Left forelimb (tissue), 1 donor: ENCODE measurements around the gene NPSR1.
"Not testable (repeated sequence)": the region's sequence is repeated elsewhere in the genome, so short reads cannot be mapped to it uniquely, and the experiment has no call there.

ENCODE experiments used
- DNase-seq: peaks from one replicate; pipeline ENCODE4 v3.0.0-alpha.2; 2018; ENCODE audit warnings: low spot score

NPSR1 gene

DNA sequence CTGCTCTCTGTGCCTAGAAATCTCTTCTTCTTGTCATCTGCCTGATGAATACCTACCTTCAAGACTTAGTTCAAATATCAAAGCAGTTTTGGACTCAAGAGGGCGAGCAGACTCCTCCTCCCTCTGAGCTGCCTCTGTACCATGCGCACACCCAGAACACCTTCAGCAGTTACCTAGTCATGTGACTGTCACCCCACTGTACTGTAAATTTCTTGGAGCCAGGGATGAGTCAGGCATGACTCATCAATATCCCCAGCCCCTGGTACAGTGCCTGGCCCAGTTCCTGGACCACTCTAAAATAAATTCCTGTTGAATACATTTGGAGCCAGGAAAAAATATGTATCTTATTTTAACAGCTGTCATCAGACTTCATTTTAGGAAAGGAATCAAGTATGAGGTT, 212.0 kb downstream of the NPSR1 start:
- DNase-seq: not testable (repeated sequence)

DNA sequence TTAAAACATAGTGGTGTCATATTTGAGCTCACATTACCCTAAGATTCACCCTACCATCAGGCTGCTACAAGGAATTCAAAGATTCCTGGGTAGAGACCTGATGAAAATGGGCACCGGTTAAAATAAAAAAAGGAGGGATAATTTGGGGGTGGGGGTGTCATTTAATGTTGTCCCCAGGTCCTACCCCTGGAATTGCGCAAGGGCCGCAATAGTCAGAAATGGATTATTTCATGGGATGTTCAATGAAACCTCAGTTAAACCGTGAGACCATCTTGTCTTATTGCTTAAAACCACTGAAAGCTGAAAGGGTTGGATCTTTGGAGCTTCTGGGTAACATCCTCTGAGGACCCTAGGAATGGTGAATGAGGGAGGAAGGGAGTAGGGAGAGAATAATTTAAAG, 216.3 kb downstream of the NPSR1 start:
- not testable (repeated sequence) for DNase-seq

DNA sequence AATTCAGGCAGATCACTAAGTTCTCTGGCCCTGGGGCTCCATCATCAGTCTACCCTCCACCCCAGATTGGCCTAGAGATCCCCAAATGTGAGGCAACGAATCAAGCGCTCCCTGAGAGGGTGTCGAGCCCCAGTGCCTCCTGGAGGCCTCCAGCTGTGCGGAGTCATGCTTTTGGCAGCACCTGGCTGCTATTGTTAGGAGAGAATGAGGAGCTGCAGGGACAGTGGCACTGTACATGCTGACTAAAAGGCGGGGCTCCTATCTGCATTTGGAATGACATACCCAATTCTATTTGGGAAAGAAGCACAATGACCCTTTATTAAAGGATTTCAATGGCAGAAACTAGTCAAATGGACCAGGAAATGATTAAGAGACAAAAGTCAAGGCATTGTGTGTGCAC, 217.5 kb downstream of the NPSR1 start:
- DNase-seq: no peak

DNA sequence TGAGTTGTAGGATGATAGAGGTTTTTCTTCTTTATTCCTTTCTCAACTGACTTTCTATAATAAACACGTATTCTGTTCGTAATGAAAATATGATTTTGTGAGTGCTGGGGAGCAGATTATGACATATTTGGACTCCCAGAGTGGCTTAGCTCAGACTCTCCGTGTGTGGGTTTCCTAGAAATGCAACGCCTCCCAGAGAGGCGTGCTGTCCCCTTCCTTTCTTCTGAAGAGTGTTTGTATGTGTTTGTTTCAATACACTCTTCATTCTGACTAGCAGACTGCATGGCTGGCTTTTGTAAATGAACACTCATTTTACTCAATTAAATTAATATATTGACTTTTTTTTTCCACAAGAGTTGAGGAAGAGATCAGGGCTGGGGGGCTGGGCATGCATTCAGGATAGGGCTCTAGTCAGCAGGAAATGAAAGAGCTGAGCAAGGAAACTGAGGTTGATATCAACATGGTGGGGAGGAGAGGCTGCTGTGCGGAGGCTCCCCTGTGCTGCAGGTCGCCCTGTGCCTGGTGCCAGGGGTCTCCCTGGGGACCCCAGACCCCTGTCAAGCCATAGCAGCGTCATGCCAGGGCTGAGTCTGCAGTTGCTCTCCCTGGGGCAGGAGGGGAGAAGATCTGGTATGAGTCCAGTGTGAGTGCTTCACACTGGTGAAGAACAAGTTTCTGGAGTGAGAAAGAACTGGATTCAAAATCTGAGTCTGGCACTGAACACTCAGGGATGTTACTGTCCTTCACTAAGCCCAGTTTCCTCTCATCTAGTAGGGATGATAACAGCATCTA, 221.1 kb downstream of the NPSR1 start:
- DNase-seq: not testable (repeated sequence)

DNA sequence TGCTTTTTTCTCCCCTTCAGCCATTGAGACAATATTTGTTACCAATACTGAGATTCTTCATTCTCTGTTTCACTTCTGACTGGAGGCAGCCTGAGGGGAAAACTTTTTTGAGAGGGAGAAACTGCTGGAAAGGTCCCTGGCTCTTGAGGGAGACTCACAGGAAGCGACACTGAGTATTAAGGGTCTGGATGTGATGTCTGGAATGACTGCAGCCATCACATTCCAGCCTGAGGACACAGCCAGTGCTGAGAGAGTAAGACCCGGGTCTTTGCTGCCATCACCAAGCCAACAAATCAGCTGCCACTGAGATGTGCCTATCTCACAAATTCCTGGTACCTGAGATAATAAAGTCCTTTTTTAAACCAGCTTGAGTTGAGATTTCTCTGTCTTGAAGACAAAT, 221.9 kb downstream of the NPSR1 start:
- DNase-seq: no peak

DNA sequence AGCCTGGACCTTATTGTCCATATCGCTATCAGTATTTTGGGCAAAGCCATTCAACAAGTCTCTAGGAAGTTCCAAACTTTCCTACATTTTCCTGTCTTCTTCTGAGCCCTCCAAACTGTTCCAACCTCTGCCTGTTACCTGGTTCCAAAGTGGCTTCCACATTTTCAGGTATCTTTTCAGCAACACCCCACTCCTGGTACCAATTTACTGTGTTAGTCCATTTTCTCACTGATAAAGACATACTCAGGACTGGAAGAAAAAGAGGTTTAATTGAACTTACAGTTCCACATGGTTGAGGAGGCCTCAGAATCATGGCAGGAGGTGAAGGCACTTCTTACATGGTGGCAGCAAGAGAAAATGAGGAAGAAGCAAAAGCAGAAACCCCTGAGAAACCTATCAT, 225.8 kb downstream of the NPSR1 start:
- not testable (repeated sequence) for DNase-seq

DNA sequence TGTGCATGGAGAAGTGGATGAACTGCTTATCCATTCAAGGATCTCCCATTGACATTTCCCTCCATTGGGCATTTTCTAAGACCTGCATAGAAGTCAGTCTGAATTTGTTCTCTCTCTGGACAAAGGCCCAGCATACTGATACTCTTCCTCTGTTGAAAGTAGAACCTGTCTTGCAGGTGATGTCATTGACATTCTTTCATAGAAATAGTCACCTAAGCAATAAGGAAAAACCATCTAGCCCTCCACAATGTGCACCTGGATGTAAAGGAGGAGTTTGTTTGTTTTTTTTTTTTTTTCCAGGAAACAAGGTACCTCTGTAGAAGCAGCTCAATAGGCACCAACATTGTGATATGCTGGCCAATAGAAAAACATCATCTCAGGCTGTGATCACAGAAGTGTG, 228.8 kb downstream of the NPSR1 start:
- DNase-seq: no peak

DNA sequence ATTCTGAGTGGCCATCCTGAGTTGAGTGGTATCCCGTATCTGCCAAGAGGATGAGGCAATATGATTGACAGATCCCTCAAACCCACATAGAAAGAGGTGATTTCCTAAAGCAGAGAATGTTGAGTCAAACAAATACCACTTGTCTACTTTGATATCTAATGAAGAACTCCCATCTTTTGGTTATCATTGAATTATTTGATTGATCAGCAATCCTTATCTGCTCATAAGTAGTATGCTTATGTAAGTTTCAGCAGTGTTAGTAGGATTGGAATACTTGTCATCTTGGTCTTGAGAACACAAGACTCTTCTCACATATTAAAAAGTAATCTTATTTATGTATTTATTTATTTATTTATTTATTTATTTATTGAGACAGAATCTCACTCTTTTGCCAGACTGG, 231.9 kb downstream of the NPSR1 start:
- DNase-seq: no peak

DNA sequence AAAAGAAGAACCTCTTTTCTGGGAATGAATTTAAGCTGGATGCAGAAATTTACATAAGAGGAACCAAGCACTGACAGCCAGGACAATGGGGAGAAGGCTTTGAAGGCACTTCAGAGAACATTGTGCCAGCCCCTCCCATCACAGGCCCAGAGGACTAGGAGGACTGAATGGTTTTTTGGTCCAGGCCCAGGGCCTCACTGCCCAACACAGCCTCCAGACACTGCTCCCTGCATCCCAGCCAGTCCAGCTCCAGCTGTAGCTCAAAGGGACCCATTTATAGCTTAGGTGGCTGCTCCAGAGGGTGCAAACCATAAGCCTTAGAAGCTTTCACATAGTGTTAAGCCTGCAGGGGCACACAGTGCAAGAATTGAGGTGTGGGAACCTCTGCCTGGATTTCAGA, 237.2 kb downstream of the NPSR1 start:
- DNase-seq: no peak
